ENCODE data around the gene AQP12A.

Gene AQP12A

GRCh38 chr2:240713071-240713927 is 21.6 kb downstream of the AQP12A start:
- in situ Hi-C loops (cut with HindIII; ENCODE audit: low pct_unique_long_range_greater_than_20kb, low sequenced_read_pairs), result no loop called here
- DNase-seq (ENCODE audit: low read depth in 1 of 2, low spot score in 1 of 2), result no peak
- TF ChIP-seq JUND (IDR thresholded peaks at IDR 0.05; ENCODE audit: low read depth), result no peak

DNA sequence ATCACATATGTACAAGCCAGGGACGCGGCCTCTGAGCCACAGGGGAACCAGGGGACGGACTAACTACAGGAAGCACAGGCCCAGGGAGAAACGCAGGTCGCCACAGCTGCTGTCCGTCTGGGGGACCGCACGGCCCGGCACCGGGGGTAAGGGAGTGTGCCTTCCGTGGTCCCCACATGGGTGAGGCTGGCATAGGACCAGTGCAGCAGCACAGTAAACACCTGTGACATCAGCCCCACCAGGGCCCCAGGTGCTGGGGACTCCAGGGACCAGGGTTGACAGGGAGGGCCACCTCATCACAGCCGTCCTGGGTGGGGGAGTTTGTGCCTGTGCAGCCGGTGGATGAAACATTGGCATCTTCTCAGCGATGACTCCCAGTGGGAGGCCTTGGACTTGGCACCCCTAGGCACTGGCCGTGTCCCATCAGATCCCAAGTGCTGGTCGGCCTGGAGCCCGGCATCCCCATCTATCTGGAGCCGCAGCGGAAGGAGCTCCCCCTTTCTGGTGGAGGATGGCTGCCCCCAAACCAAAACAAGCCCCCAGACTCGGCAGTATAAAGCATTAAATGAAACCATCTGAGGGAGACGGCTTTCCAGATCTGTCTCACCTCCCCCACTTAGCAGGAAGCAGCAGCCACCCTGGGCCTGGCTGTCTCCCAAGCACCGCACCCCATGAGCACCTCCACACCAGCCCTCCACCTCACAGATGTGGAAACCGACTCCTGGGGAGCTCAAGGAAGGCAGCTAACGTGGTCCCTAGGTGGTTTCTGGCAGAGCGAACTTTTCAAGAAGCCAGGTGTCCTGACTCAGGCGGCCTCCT is 22.5 kb downstream of the AQP12A start:
- no peak for TF ChIP-seq JUND (IDR thresholded peaks at IDR 0.05; ENCODE audit: low read depth)
- in situ Hi-C loops (cut with HindIII; ENCODE audit: low pct_unique_long_range_greater_than_20kb, low sequenced_read_pairs), result no loop called here
- DNase-seq (ENCODE audit: low read depth in 1 of 2, low spot score in 1 of 2), result no peak

DNA sequence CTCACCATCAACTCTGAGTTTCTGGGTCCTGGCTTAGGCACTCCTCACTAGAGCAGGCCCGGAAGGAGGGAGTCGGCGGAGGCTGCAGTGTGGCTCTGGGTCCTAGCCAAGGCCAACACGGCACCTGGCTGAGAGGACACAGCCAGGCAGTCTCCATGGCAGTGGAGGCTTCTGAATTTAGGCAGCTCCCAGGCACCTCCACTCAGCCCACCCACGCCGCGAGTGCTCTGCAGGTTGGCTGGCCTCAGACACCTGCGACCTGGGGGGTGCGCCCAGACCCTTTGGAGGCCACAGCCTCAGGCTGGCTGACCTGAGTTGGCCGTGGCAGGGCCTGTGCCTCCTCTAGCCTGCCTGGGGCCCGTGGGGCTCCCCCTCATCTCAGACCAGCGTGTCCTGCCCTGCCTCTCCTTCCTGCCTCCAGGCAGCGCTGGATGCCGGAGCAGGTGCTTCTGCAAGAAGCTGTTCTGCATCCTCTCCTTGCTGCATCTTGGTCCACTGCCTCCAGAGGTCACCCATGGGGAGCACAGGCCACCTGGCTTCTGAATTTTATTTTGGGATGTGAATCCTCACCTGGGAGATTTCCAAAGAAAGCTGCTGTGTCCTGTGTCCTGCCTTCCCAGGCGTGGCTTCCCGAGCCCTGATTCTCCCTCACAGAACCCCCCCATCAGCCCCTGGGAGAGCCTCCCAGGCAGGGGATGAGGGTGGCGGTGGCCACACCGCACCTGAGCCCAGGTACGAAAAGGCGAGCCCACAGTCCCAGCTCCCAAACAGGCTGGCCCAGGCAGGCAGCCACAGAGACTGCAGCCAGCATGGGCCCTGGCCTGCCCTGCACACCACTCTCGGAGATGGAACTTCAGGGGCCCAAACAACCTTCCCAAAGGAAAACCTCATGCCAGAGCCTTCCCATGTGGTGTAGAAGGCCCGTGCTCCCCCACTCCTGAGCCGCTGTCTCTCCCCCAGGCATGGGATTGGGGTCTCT is 23.4 kb downstream of the AQP12A start:
- in situ Hi-C loops (cut with HindIII; ENCODE audit: low pct_unique_long_range_greater_than_20kb, low sequenced_read_pairs), result no loop called here
- no peak for TF ChIP-seq JUND (IDR thresholded peaks at IDR 0.05; ENCODE audit: low read depth)

GRCh38 chr2:240716130-240716798 is 24.6 kb downstream of the AQP12A start:
- TF ChIP-seq JUND (IDR thresholded peaks at IDR 0.05; ENCODE audit: low read depth), result no peak
- in situ Hi-C loops (cut with HindIII; ENCODE audit: low pct_unique_long_range_greater_than_20kb, low sequenced_read_pairs), result no loop called here
- no peak for DNase-seq (ENCODE audit: low read depth in 1 of 2, low spot score in 1 of 2)

More for the DNA sequence above, 23.4 kb downstream of the AQP12A start:
- DNase-seq (ENCODE audit: low read depth in 1 of 2, low spot score in 1 of 2), result peak in 1 of 2 experiments; percentile 15

DNA sequence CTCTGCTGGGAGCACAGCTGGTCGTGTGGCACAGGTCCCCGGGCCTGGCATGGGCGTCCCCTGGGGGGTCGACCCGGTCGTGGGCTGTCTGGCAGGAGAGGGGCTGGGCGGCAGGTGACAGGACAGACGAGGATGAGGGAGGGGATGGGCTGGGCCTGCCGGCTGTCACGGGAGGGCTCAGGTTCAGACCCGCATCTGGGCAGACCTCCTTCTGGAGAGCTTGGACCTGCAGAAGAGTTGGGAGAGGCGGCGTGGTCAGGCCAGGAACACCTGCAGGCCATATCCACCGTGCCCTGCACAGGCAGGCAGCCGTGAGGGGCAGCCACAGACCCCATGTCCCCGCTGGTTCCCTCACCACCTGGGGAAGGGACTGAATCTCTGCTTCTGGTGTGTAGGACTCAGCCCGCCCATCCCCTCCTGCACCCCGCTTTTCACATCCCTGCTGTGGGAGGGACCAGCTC is 25.5 kb downstream of the AQP12A start:
- TF ChIP-seq JUND (IDR thresholded peaks at IDR 0.05; ENCODE audit: low read depth), result no peak
- DNase-seq (ENCODE audit: low read depth in 1 of 2, low spot score in 1 of 2), result no peak
- in situ Hi-C loops (cut with HindIII; ENCODE audit: low pct_unique_long_range_greater_than_20kb, low sequenced_read_pairs), result no loop called here

- no peak for TF ChIP-seq JUND (IDR thresholded peaks at IDR 0.05; ENCODE audit: low read depth)
- DNase-seq (ENCODE audit: low read depth in 1 of 2, low spot score in 1 of 2), result no peak
- in situ Hi-C loops (cut with HindIII; ENCODE audit: low pct_unique_long_range_greater_than_20kb, low sequenced_read_pairs), result no loop called here
Observed at GRCh38 chr2:240717681-240718581, 26.3 kb downstream of the AQP12A start.

- no peak for DNase-seq (ENCODE audit: low read depth in 1 of 2, low spot score in 1 of 2)
- in situ Hi-C loops (cut with HindIII; ENCODE audit: low pct_unique_long_range_greater_than_20kb, low sequenced_read_pairs), result no loop called here
- TF ChIP-seq JUND (IDR thresholded peaks at IDR 0.05; ENCODE audit: low read depth), result no peak
Observed at GRCh38 chr2:240718896-240719490, 27.3 kb downstream of the AQP12A start.

- no peak for DNase-seq (ENCODE audit: low read depth in 1 of 2, low spot score in 1 of 2)
- in situ Hi-C loops (cut with HindIII; ENCODE audit: low pct_unique_long_range_greater_than_20kb, low sequenced_read_pairs), result no loop called here
- TF ChIP-seq JUND (IDR thresholded peaks at IDR 0.05; ENCODE audit: low read depth), result no peak
Observed at GRCh38 chr2:240719676-240720545, 28.2 kb downstream of the AQP12A start.

- no peak for TF ChIP-seq JUND (IDR thresholded peaks at IDR 0.05; ENCODE audit: low read depth)
- in situ Hi-C loops (cut with HindIII; ENCODE audit: low pct_unique_long_range_greater_than_20kb, low sequenced_read_pairs), result no loop called here
- DNase-seq (ENCODE audit: low read depth in 1 of 2, low spot score in 1 of 2), result no peak
Observed at GRCh38 chr2:240720686-240721595, 29.3 kb downstream of the AQP12A start.
